ENCODE data around the gene INO80C. TPM values are rescaled to one million over a fixed set of nuclear protein-coding genes. Genes with fewer than 3 reads are reported as not detected.

INO80C gene
- total RNA-seq, 4 donors from 2014 or later, result 5.3 to 6.4 (median 5.5) TPM

GRCh38 chr18:35459997-35460396 is 37.8 kb downstream of the INO80C start:
- intact Hi-C loops (cut with DNase I; ENCODE audit: low total_unique reads), result no loop called here
- H3K4me3 ChIP-seq, result no peak overlapping the region
- DNase-seq (no peak), ATAC-seq (no peak)
- H3K27ac ChIP-seq, result peak overlapping the region; percentile 5 to 60 (median 42)
- H3K4me1 ChIP-seq, result peaks cover 3 to 9% of the 10 kb centered on the region in 2 donors
- no peaks in the 10 kb centered on the region for H3K27me3 ChIP-seq
- TF ChIP-seq CTCF (IDR thresholded peaks at IDR 0.05 in 4 of 5, conservative IDR thresholded peaks at IDR 0.05 in 1 of 5) (no peak), POLR2A (IDR thresholded peaks at IDR 0.05) (no peak)
- no peaks in the 10 kb centered on the region for H3K36me3 ChIP-seq
- in situ Hi-C loops (cut with MboI; ENCODE audit: low sequenced_read_pairs in 4 of 4), result no loop called here
- no peaks in the 10 kb centered on the region for H3K9me3 ChIP-seq

- ATAC-seq, result peak; percentile 77 to 80
- no peaks in the 10 kb centered on the region for H3K27me3 ChIP-seq
- in situ Hi-C loops (cut with MboI; ENCODE audit: low sequenced_read_pairs in 4 of 4) (no loop called here), intact Hi-C loops (cut with DNase I; ENCODE audit: low total_unique reads) (no loop called here)
- no peaks in the 10 kb centered on the region for H3K9me3 ChIP-seq
- DNase-seq, result no peak
- H3K4me3 ChIP-seq, result no peak overlapping the region
- no peaks in the 10 kb centered on the region for H3K36me3 ChIP-seq
- H3K27ac ChIP-seq, result peak overlapping the region; percentile 5 to 60 (median 42)
- no peak for TF ChIP-seq POLR2A (IDR thresholded peaks at IDR 0.05)
- no peak for TF ChIP-seq CTCF (IDR thresholded peaks at IDR 0.05 in 4 of 5, conservative IDR thresholded peaks at IDR 0.05 in 1 of 5)
- peaks cover 3 to 8% of the 10 kb centered on the region in 2 donors for H3K4me1 ChIP-seq
Observed at GRCh38 chr18:35458677-35459441, 38.9 kb downstream of the INO80C start.

- intact Hi-C loops (cut with DNase I; ENCODE audit: low total_unique reads), result no loop called here
- Histone ChIP-seq H3K36me3 (no peaks in the 10 kb centered on the region), H3K9me3 (no peaks in the 10 kb centered on the region), H3K4me1 (peaks cover 2 to 3% of the 10 kb centered on the region in 2 donors), H3K27me3 (no peaks in the 10 kb centered on the region), H3K4me3 (no peak overlapping the region), H3K27ac (peak overlapping the region in 2 of 4 donors; percentile 42 to 51)
- in situ Hi-C loops (cut with MboI; ENCODE audit: low sequenced_read_pairs in 4 of 4), result no loop called here
- DNase-seq (no peak), ATAC-seq (no peak)
- TF ChIP-seq CTCF (IDR thresholded peaks at IDR 0.05 in 4 of 5, conservative IDR thresholded peaks at IDR 0.05 in 1 of 5), result no peak
- no peak for TF ChIP-seq POLR2A (IDR thresholded peaks at IDR 0.05)
Observed at GRCh38 chr18:35458271-35458670, 39.5 kb downstream of the INO80C start.

- in situ Hi-C loops (cut with MboI; ENCODE audit: low sequenced_read_pairs in 4 of 4) (no loop called here), intact Hi-C loops (cut with DNase I; ENCODE audit: low total_unique reads) (no loop called here)
- no peaks in the 10 kb centered on the region for H3K9me3 ChIP-seq
Observed at GRCh38 chr18:35457140-35457704, 40.5 kb downstream of the INO80C start.

More at GRCh38 chr18:35457140-35457704, 40.5 kb downstream of the INO80C start:
- no peak overlapping the region for H3K27ac ChIP-seq
- DNase-seq (no peak), ATAC-seq (no peak)
- no peak overlapping the region for H3K4me3 ChIP-seq
- H3K27me3 ChIP-seq, result no peaks in the 10 kb centered on the region
- H3K36me3 ChIP-seq, result no peaks in the 10 kb centered on the region
- TF ChIP-seq CTCF (IDR thresholded peaks at IDR 0.05 in 4 of 5, conservative IDR thresholded peaks at IDR 0.05 in 1 of 5) (no peak), POLR2A (IDR thresholded peaks at IDR 0.05) (no peak)
- peaks cover 0 to 3% of the 10 kb centered on the region in 2 donors for H3K4me1 ChIP-seq

Measured in gastrocnemius medialis (tissue), 4 donors.